ENCODE data around the gene MBNL2.

- TF ChIP-seq CTCF (IDR thresholded peaks at IDR 0.05; ENCODE audit: low read depth, low read length, poor library complexity, severe bottlenecking), result no peak
- TF ChIP-seq EZH2phosphoT487 (IDR thresholded peaks at IDR 0.05; ENCODE audit: borderline replicate concordance, low read length), result no peak
Observed at GRCh38 chr13:97321616-97322321, 99.6 kb downstream of the MBNL2 start.

Data from DOHH2 (cell line).